K562 treated with DMSO at 1 percent for 24 hours (cell line): ENCODE data around the gene F2RL1. TPM values are rescaled to one million over a fixed set of nuclear protein-coding genes. Genes with fewer than 3 reads are reported as not detected.

Experiments used
- total RNA-seq: library from RNA; unstranded; fragments of 300-600 nt; gene quantifications from 2 replicates; pipeline ENCODE4 v1.2.3, GENCODE V29; 2022; ENCODE audit warnings: low read depth; ENCODE audit not compliant: insufficient read depth

The F2RL1 gene, protein sequence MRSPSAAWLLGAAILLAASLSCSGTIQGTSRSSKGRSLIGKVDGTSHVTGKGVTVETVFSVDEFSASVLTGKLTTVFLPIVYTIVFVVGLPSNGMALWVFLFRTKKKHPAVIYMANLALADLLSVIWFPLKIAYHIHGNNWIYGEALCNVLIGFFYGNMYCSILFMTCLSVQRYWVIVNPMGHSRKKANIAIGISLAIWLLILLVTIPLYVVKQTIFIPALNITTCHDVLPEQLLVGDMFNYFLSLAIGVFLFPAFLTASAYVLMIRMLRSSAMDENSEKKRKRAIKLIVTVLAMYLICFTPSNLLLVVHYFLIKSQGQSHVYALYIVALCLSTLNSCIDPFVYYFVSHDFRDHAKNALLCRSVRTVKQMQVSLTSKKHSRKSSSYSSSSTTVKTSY
- total RNA-seq = not detected in 2 replicates

DNA sequence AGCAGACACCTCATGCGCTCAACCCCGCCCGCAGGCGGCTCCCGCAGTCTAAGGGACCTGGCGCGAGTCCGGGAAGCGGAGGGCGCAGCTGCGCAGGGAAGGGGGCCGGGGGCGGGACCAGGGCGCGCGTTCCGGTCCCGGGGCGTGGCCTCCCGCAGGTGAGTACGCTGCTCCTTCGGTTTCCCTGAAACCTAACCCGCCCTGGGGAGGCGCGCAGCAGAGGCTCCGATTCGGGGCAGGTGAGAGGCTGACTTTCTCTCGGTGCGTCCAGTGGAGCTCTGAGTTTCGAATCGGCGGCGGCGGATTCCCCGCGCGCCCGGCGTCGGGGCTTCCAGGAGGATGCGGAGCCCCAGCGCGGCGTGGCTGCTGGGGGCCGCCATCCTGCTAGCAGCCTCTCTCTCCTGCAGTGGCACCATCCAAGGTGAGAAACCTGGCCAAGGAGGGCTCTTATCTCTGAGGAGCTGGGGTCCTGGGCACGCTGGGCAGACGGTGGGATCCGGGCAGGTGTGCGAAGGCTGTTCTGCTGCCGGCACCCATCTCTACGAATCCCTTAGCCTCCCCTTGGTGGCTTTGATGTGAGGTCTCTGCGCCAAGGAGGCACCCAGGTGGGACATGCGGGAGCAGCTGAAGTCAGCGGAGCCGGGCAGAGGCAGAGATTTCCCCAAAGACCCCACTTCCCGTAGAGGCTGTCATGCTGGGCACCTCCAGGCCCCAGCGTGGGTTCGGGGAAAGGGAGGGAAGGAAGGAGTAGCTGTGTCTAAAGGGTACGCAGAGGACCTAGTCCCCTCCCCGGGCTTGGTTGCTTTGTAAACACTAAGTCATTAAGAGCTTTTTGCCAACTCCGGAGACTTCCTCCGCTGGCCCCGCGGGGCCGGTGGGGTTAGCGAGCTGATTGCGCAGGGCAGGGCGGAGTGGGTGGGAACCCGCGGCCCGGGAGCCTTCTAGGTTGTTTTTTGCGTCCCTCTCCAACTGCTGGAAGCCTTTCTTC, at the start of gene F2RL1:
F2RL1 (plus strand) TSS at position 187 of the 988 bp plus-strand sequence; CDS start at position 340, 153 bp downstream.

DNA sequence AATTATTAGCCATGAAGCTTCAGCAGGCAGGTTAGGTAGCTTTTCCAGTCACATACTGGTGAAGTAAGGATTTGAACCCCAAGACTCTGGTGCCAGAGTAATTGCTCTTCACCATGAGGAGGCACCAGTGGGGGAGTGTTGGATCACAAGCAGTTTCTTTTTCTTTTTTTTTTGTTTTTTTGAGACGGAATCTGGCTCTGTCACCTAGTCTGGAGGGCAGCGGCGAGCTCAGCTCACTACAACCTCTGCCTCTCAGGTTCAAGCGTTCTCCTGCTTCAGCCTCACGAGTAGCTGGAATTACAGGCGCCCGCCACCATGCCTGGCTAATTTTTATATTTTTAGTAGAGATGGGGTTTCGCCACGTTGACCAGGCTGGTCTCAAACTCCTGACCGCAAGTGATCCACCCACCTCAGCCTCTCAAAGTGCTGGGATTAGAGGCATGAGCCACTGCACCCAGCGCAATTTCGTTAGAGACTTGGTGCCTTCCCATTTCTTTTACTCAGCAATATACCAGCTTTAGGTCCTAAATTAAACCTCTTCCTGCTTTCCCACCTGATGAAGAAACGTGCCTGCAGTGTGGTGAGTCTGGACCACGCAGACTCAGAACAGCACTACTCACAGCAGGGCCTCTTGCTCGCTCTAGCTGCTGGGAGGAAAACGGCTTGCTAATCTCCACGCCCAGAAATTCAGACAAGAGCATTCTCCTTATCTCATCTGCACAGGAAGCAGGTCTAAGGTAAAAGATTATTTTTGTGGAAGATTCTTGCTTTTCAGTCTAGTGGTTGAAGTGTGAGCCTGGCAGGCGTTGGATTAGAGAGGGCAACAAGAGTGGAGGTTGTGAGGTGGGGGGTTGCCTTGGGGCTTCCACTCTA, 30.8 kb downstream of the F2RL1 start, which contains the start of gene S100Z:
S100Z (plus strand) TSS at position 596 of the 873 bp plus-strand sequence. CDS start 25,346 bp downstream, outside the sequence.

Other genes with a start within 250 kb of the F2RL1 start
- gene F2RL2, start 195.6 kb upstream of the F2RL1 start, total RNA-seq = not detected in 2 replicates
- gene F2R, start 102.9 kb upstream of the F2RL1 start, total RNA-seq = 7.3 and 8.0 TPM in 2 replicates
- gene S100Z, start 31.0 kb downstream of the F2RL1 start, total RNA-seq = 0.37 TPM in 1 of 2 replicates, not detected in the other
- not detected in 2 replicates for gene CRHBP, start 134.0 kb downstream of the F2RL1 start, total RNA-seq
- gene AGGF1, start 211.4 kb downstream of the F2RL1 start, total RNA-seq = 12.5 and 14.1 TPM in 2 replicates